ENCODE results near the gene ANKRD26. TPM values are rescaled to one million over a fixed set of nuclear protein-coding genes. Genes with fewer than 3 reads are reported as not detected.
A peak's percentile ranks its signal among the peaks of the same experiment; 100 is the strongest.

ANKRD26 gene
- total RNA-seq, 3 donors from 2014 or later = 2.4 to 3.2 (median 2.7) TPM

DNA sequence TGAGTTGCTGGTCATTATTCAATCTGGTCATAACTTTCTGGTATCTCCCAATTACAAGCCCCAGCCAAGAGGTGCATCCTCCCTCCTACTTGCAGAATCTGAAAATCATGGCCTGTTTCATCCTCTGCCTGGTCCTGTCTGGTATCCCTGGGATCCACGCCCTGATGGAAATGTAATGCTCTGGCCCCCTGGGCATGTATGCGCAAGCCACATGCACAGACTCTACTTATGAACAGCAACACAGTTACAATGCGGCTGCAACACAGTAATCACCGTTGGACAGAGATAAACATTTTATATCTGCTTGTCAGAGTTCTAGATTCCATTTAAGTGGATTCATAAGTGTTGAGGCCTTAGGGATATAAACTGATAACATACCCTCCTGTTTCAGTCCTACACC lies 121.8 kb downstream of the ANKRD26 start:
- no peaks in the 10 kb centered on the region for H3K27me3 Mint-ChIP-seq (ENCODE audit: low read depth)
- H3K4me3 Mint-ChIP-seq = no peak overlapping the region
- DNase-seq (no peak), ATAC-seq (no peak)
- no peaks in the 10 kb centered on the region for H3K4me1 Mint-ChIP-seq (ENCODE audit: low read depth)
- H3K9me3 Mint-ChIP-seq = no peaks in the 10 kb centered on the region
- peaks cover 2% of the 10 kb centered on the region for H3K36me3 Mint-ChIP-seq (ENCODE audit: insufficient read depth)

DNA sequence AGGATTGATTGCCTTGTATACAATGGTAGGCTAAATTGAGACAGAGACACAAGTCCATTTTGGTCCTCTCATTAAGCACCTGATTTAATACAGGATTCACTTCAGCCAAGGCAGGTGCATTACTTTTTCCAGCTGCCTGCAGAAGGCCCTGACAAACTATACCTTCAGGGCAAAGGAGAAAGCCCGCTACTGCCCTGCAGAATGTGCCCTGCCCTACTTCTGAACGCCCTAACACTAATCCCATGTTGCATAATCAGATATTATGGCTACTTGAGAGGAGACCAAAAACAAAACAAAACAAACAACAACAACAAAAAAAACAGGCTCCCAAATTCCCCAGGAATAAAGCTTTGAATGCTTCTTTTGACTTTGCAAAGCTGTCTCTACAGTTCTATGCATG lies 122.7 kb downstream of the ANKRD26 start:
- Mint-ChIP-seq H3K27me3 (ENCODE audit: low read depth) (no peaks in the 10 kb centered on the region), H3K36me3 (ENCODE audit: insufficient read depth) (peaks cover 2% of the 10 kb centered on the region), H3K4me3 (no peak overlapping the region), H3K9me3 (no peaks in the 10 kb centered on the region), H3K4me1 (ENCODE audit: low read depth) (no peaks in the 10 kb centered on the region)
- DNase-seq = no peak
- ATAC-seq = no peak

DNA sequence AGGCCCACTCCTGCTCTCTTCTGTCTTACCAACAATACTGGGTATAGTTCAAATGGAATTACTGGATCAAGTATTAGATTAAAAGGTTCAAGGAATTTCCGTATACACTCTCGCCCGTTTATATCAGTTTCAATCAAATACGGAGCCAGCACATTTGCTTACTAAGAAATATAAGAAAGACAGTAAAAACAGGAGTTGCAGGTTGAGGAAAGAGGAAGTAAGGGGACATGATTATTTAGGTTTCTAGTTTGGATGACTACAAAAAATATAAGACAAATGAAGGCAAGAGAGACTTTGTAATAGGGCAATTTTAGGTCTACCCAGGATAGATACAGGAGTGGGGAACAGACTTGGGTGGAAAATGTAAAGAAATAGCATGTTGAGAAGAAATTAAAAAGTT lies 129.6 kb downstream of the ANKRD26 start:
- H3K27me3 Mint-ChIP-seq (ENCODE audit: low read depth) = no peaks in the 10 kb centered on the region
- peaks cover 24% of the 10 kb centered on the region for H3K36me3 Mint-ChIP-seq (ENCODE audit: insufficient read depth)
- H3K4me3 Mint-ChIP-seq = no peak overlapping the region
- H3K9me3 Mint-ChIP-seq = no peaks in the 10 kb centered on the region
- H3K4me1 Mint-ChIP-seq (ENCODE audit: low read depth) = peaks cover 2% of the 10 kb centered on the region
- no peak for ATAC-seq
- no peak for DNase-seq

DNA sequence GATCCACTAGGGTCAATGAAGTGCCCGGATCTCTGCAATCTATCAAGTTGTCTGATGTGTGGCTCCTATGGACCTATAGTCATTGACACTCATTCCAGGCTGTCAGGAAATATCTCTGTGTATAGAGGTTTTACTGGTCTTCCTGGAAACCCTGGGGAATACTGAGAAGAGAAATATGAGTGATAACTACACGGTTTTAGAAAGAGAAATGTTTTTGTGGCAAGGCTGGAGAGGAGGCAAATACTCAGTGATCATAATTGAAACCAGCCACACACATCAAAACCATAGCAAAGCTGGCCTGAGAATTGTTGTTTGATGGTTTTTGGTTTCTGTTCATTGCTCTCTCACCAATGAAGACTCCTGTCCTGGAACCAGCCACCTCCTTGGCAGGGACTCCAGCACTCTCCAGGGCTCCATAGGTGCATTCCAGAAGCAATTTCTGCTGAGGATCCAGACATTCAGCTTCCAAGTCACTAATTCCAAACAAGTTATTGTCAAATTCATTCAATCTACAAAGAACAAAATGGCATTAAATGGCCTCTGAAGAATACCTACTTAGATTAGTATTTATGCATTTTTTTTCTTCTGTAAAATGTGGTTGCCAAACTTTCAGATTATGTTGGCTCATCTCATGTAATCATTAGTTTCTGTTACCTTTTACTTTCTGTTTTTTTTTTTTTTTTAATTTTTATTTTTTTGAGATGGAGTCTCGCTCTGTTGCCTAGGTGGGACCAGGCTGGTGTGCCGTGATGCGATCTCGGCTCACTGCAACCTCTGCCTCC lies 131.0 kb downstream of the ANKRD26 start:
- Mint-ChIP-seq H3K4me3 (no peak overlapping the region), H3K9me3 (no peaks in the 10 kb centered on the region), H3K36me3 (ENCODE audit: insufficient read depth) (peaks cover 27% of the 10 kb centered on the region), H3K27me3 (ENCODE audit: low read depth) (no peaks in the 10 kb centered on the region), H3K4me1 (ENCODE audit: low read depth) (peaks cover 2% of the 10 kb centered on the region)
- DNase-seq = no peak
- ATAC-seq = peak; percentile 40 to 72

DNA sequence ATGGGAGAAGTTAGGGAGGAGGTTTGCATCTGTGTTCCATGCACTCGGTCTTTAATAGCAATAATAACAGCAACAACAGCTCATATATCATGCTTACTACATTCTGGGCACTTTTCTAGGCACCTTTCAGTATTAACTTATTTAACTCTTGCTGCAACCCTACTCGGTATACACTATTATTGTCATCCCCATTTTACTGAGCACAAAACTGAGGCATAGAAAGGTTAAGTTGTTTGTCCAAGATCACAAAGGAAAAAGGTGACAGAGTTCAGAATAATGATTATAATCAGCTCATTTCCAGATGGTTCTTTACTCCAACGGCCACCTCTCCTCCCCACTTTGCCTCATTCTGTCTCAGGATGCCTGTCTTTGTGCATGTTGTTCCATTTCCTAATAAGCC lies 137.5 kb downstream of the ANKRD26 start:
- ATAC-seq (no peak), DNase-seq (no peak)
- no peaks in the 10 kb centered on the region for H3K9me3 Mint-ChIP-seq
- H3K4me1 Mint-ChIP-seq (ENCODE audit: low read depth) = peaks cover 13% of the 10 kb centered on the region
- H3K4me3 Mint-ChIP-seq = no peak overlapping the region
- no peaks in the 10 kb centered on the region for H3K27me3 Mint-ChIP-seq (ENCODE audit: low read depth)
- H3K36me3 Mint-ChIP-seq (ENCODE audit: insufficient read depth) = peaks cover 22% of the 10 kb centered on the region

DNA sequence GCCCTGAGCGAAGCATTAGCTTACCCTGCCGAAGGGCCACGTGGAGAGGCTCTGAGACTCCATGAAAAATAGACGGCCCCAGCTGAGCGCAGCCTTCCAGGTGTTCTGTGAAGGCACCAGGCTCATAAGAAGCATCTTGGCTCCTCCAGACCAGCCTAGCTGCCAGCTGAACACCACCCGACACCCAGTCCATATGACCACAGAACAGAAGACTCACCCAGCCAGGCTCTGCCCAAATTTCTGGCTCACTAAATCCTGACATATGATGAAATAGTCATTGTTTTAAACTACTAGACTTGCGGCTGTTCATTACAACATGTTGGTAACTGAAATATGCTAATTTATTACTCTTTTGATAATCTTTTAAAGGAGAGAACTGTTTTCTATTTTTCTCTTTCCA lies 140.0 kb downstream of the ANKRD26 start:
- no peak overlapping the region for H3K4me3 Mint-ChIP-seq
- no peaks in the 10 kb centered on the region for H3K9me3 Mint-ChIP-seq
- no peak for ATAC-seq
- H3K36me3 Mint-ChIP-seq (ENCODE audit: insufficient read depth) = peaks cover 7% of the 10 kb centered on the region
- no peak for DNase-seq
- H3K27me3 Mint-ChIP-seq (ENCODE audit: low read depth) = no peaks in the 10 kb centered on the region
- H3K4me1 Mint-ChIP-seq (ENCODE audit: low read depth) = peaks cover 13% of the 10 kb centered on the region

DNA sequence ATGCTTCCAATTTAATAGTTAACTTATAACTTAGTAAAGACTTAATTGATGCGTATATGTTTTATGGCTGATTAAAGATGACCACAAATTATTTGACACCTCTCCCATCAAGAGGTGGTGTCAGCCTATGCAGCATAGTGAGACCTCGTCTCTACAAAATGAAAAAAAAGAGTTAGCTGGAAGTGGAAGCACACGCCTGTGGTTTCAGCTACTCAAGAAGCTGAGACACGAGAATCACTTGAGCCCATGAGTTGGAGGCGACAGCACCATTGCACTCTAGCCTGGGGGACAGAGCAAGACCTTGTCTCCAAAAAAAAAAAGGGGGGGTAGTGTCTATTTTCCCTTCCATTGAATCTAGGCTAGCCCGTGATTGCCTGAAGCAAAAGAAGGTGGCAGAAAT lies 140.5 kb downstream of the ANKRD26 start:
- Mint-ChIP-seq H3K4me1 (ENCODE audit: low read depth) (peaks cover 13% of the 10 kb centered on the region), H3K9me3 (no peaks in the 10 kb centered on the region), H3K36me3 (ENCODE audit: insufficient read depth) (peaks cover 6% of the 10 kb centered on the region), H3K27me3 (ENCODE audit: low read depth) (no peaks in the 10 kb centered on the region), H3K4me3 (no peak overlapping the region)
- DNase-seq (no peak), ATAC-seq (no peak)

Other genes with a start within 250 kb of the ANKRD26 start
- gene ABI1, start 239.5 kb downstream of the ANKRD26 start, total RNA-seq = 10 to 100 TPM; 36.0 to 40.6 (median 39.1) TPM
- gene YME1L1, start 53.9 kb upstream of the ANKRD26 start, total RNA-seq = 100 to 1,000 TPM; 126 to 127 (median 126) TPM
- gene MASTL, start 54.9 kb upstream of the ANKRD26 start, total RNA-seq = 10 to 100 TPM in 2 of 3 donors, 1 to 10 TPM in 1; 8.8 to 11.9 (median 11.0) TPM
- 10 to 100 TPM; 14.5 to 19.1 (median 16.3) TPM for gene ACBD5, start 140.3 kb upstream of the ANKRD26 start, total RNA-seq